K562 (cell line): ENCODE data around the gene ZNF124. TPM values are rescaled to one million over a fixed set of nuclear protein-coding genes. Genes with fewer than 3 reads are reported as not detected.

Experiments
- C11orf30 ChIP-seq: fragments of 450-650 bp; IDR thresholded peaks from 2 replicates; pipeline ENCODE4 v1.6.1; 2016; ENCODE audit warnings: low read depth, mild to moderate bottlenecking
- CBFA2T3 ChIP-seq: fragments of 450-650 bp; IDR thresholded peaks from 2 replicates; pipeline ENCODE4 v1.6.1; 2017
- DACH1 ChIP-seq: fragments of 450-650 bp; IDR thresholded peaks from 2 replicates; pipeline ENCODE4 v1.6.1; 2018; ENCODE audit not compliant: partially characterized antibody
- GATAD2A ChIP-seq: fragments of 450-650 bp; IDR thresholded peaks from 2 replicates; pipeline ENCODE4 v1.6.1; 2017
- HOXB6 ChIP-seq: fragments of 250-450 bp; sonication (Bioruptor Pico); IDR thresholded peaks from 2 replicates; pipeline ENCODE4 v1.5.1; 2022; ENCODE audit warnings: mild to moderate bottlenecking, borderline replicate concordance
- ILF3 ChIP-seq: fragments of 450-650 bp; IDR thresholded peaks from 2 replicates; pipeline ENCODE4 v1.6.1; 2018; ENCODE audit warnings: antibody characterized with exemption, mild to moderate bottlenecking, moderate library complexity, borderline replicate concordance
- L3MBTL2 ChIP-seq: fragments of 450-650 bp; IDR thresholded peaks from 2 replicates; pipeline ENCODE4 v1.6.1; 2016; ENCODE audit warnings: mild to moderate bottlenecking, moderate library complexity
- PML ChIP-seq: IDR thresholded peaks from 2 replicates; pipeline ENCODE4 v1.6.1; 2012; ENCODE audit warnings: low read length, inconsistent platforms
- PYGO2 ChIP-seq: fragments of 450-650 bp; IDR thresholded peaks from 2 replicates; pipeline ENCODE4 v1.6.1; 2016; ENCODE audit warnings: mild to moderate bottlenecking, missing genetic modification characterization, moderate library complexity, missing compliant biosample characterization
- RBM14 ChIP-seq: fragments of 200-400 bp; formaldehyde crosslinking; IDR thresholded peaks from 2 replicates; pipeline ENCODE4 v1.6.1; 2018; ENCODE audit warnings: low read depth, mild to moderate bottlenecking, low read length, moderate library complexity, borderline replicate concordance; ENCODE audit not compliant: insufficient read depth
- RBM25 ChIP-seq: fragments of 200-400 bp; formaldehyde crosslinking; IDR thresholded peaks from 2 replicates; pipeline ENCODE4 v1.6.1; 2018; ENCODE audit warnings: low read length, low read depth, moderate library complexity; ENCODE audit not compliant: severe bottlenecking
- SRSF1 ChIP-seq: fragments of 200-400 bp; formaldehyde crosslinking; IDR thresholded peaks from 2 replicates; pipeline ENCODE4 v1.6.1; 2017; ENCODE audit warnings: mild to moderate bottlenecking, low read depth, low read length, moderate library complexity
- ZEB2 ChIP-seq: fragments of 450-650 bp; IDR thresholded peaks from 2 replicates; pipeline ENCODE4 v1.6.1; 2016
- ZNF217 ChIP-seq: sonication (generic); formaldehyde crosslinking; IDR thresholded peaks from 2 replicates; pipeline ENCODE4 v1.8.0; 2022; ENCODE audit warnings: mild to moderate bottlenecking, missing genetic modification reagents
- polyA plus RNA-seq, 8 experiments: library from polyadenylated mRNA; depleted of rRNA in 4 of 8; stranded (reverse) in 5 of 8; unstranded in 3 of 8; fragments of >200 nt; fragmentation: Nextera tagmentation in 2 of 8; fragmentation: Illumina TruSeq in 1 of 8; extraction: Ambion mirVana in 2 of 8; extraction: Trizol in 1 of 8; gene quantifications; 2 replicates each; pipeline versions ENCODE4 v1.2.1 to v1.2.3, GENCODE V29; 2011 to 2014; ENCODE audit warnings: inconsistent platforms in 1 of 8, missing spikeins in 1 of 8
- total RNA-seq, 7 experiments: library from RNA; depleted of rRNA in 6 of 7; stranded (reverse); fragments of >200 nt in 6 of 7; fragmentation: Illumina TruSeq in 2 of 7; extraction: Trizol in 2 of 7; gene quantifications; 2 replicates each; pipeline versions ENCODE4 v1.2.1 to v1.2.3, GENCODE V29; 2011 to 2021; ENCODE audit warnings: low replicate concordance in 1 of 7
- TF ChIP-seq, protein P1 (sequence below): sonication (generic); formaldehyde crosslinking; IDR thresholded peaks from 2 replicates; pipeline ENCODE4 v1.8.0; 2022; ENCODE audit warnings: mild to moderate bottlenecking, missing genetic modification reagents, borderline replicate concordance
- TF ChIP-seq, protein P2 (sequence below): sonication (generic); formaldehyde crosslinking; IDR thresholded peaks from 2 replicates; pipeline ENCODE4 v1.8.0; 2022; ENCODE audit warnings: mild to moderate bottlenecking, missing genetic modification reagents

The ZNF124 gene
- total and polyA plus RNA-seq, 9 of the 15 experiments (the other 6 are each of a cell fraction or from before 2014, with no cell fraction given), result 7.6 to 71.5 (median 20.2) TPM

DNA sequence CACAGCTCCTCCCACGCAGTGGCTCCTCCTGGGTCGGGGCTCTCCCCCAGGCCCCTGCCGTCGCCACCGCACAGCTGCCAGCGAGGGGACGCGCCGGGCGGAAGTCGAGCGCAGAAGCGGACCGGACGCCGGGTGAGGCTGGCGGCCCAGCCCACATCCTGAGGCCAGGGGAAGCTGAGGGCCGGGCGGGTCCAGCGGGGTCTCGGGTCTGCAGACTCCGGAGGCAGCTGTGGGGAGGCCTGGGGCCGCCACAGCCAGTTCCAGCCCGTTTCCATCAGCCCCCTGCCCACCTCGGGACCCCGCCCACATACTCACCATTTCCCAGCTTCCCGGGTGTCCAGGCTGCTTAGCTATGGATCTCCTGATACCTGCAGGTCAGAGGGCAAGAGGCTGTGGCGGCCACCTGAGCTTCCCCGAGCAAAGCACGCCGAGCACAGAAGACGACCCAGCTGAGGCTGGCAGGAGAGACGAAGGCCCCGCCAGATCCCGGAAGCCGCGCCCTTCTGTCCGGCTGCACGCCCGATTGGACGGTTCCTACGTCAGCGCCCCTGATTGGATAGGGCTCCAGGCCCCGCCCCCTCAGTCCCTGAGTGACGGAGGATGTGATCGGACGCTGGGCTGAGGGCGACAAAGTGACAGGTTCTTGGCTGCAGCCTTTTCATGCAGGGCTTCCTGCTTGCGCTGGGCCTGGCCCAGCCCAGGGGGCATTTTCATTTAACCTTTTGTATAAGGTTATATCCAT, 38.7 kb upstream of the ZNF124 start (continued):
- TF ChIP-seq, protein P1, sequence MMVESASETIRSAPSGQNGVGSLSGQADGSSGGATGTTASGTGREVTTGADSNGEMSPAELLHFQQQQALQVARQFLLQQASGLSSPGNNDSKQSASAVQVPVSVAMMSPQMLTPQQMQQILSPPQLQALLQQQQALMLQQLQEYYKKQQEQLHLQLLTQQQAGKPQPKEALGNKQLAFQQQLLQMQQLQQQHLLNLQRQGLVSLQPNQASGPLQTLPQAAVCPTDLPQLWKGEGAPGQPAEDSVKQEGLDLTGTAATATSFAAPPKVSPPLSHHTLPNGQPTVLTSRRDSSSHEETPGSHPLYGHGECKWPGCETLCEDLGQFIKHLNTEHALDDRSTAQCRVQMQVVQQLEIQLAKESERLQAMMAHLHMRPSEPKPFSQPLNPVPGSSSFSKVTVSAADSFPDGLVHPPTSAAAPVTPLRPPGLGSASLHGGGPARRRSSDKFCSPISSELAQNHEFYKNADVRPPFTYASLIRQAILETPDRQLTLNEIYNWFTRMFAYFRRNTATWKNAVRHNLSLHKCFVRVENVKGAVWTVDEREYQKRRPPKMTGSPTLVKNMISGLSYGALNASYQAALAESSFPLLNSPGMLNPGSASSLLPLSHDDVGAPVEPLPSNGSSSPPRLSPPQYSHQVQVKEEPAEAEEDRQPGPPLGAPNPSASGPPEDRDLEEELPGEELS (CRISPR knock-in tag), result peak; percentile 72; the same call in 1 of the 2 replicates
- TF ChIP-seq HOXB6 (CRISPR knock-in tag) (no peak), ILF3 (no peak), DACH1 (peak; percentile 54), PML (peak; percentile 87), GATAD2A (no peak), RBM14 (no peak), C11orf30 (no peak), ZNF217 (no peak), CBFA2T3 (no peak), PYGO2 (tag) (no peak), RBM25 (peak; percentile 69), L3MBTL2 (peak; percentile 84; the same call in 1 of the 2 replicates), SRSF1 (no peak), ZEB2 (0 out of 2 replicates have a peak, but pooled peaks have one; percentile 24)
- TF ChIP-seq, protein P2, sequence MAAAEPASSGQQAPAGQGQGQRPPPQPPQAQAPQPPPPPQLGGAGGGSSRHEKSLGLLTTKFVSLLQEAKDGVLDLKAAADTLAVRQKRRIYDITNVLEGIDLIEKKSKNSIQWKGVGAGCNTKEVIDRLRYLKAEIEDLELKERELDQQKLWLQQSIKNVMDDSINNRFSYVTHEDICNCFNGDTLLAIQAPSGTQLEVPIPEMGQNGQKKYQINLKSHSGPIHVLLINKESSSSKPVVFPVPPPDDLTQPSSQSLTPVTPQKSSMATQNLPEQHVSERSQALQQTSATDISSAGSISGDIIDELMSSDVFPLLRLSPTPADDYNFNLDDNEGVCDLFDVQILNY (CRISPR knock-in tag), result no peak
